Measurements from ENCODE around the gene TIMM17B.
A peak's percentile ranks its signal among the peaks of the same experiment; 100 is the strongest.

TIMM17B gene

DNA sequence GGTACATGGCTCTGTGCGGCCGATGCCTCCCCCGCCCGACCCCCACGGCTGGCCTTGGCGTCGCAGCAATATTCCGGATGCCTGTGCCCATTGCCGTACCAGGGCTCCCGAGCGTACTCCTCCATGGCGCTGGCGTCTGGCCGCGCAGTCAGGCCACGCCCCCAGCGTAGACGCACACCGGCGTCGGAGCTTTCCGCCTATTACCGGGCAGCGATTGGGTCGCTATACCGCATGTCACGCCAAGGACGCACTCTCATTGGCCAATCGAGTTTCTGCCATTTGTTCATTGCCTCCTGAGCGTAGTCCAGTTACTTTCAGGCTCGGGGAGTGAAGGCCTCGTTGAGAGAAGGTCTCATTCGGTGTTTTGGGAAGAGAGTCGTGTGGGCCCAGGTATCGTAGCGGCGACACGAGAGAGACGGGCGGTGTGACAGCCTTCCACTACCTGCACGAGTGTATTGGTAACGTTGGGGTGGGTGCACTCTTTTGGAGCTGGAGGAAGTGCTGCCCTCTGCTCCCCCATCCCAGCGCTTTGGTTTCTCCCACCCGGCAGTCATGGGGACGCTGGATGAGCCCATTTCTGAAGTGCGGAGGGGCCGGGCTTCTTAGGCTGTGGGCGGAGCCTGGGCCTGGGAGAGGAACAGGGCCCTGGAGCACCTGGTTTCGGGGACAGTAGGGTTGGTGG, at the start of gene TIMM17B, which contains the start of gene PQBP1:
Gene TIMM17B (minus strand): TSS at position 144 of the 682 bp plus-strand sequence. CDS start 19 bp downstream, at position 125.
Gene PQBP1 (plus strand): TSS at position 306 of the 682 bp plus-strand sequence. CDS start 580 bp downstream, outside the sequence.
- peak; percentile 71 to 79 for DNase-seq (ENCODE audit: low read depth in 2 of 2)

DNA sequence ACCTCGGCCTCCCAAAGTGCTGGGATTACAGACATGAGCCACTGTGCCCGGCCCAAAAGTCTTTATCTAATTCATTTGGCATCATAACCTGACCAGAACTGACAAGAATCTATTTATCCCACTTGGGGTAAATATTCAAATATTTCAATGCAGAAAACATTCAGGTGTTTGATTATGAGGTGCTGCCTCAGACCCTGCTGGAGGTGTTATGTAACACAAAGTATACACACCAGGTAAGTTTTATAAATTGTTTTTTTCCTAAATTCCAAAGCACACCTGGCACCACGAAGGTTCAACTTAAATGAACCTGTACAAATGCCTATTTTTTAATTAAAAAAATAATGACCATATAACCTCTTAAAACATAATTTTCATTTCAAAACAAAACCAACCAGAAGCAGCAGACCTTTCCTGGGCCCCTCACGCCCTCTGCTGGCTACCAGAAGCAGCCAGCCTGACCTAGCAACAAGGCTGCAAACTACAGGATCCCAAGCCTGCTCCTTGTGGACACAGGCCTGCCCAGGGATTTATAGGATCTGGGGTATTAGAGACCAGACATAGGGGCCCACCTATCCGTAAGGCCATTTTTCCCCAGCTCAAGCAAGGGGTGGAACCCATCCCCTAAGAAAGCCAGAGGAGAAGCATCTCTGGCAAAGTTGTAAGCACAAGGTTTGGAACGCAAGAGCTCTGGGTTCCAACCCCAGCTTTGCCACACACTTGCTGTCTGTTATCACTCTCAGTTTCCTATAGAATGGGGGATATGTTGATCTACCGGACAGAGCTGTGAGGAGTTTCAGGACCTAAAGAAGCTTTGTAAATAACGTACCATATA, 48.2 kb upstream of the TIMM17B start:
- no peak for DNase-seq (ENCODE audit: low read depth in 2 of 2)

DNA sequence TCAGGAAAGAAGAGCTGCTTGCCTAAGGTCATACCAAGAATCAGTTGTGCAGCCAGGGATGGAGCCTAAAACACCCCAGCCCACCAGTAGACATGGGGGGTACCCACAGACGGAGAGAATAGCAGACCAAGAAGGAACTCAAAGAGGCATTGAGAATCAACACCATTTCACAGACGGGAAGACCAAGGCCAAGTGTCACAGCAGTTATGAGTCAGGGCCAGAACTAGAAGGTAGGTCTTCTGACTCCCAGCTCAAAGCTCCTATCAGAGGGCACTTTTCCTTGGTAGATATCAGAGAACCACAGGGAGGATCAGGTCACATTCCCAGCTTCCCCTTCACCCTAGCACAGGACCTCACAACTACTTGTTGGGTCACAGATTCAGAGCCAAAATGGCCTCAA, 45.3 kb upstream of the TIMM17B start:
- no peak for DNase-seq (ENCODE audit: low read depth in 2 of 2)

DNA sequence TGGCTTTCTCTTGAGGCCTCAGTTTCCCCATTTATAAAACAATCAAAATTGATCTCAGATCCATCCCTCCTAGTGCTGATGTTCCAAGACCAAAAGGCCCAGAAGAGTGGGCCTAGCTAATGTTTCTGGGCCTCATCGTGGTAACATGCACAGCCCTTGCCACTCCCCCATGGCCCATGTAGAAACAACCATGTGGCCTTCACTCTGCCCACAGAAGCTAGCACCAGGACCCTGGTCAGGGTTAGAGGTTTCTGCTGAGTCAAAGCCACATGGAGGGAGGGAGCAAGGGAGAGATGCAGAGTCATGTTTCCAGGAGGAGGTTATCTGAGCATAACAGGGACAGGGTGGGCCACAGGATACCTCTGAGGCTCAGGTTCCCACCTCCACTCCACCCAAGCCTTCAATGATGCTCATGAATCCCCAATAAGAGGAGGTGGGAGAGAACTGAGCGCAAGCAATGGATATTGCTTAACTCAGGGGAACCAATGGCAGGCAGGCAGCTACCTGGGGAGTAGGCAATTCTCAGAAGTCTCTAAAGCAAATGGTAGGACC, 42.9 kb upstream of the TIMM17B start:
- no peak for DNase-seq (ENCODE audit: low read depth in 2 of 2)

DNA sequence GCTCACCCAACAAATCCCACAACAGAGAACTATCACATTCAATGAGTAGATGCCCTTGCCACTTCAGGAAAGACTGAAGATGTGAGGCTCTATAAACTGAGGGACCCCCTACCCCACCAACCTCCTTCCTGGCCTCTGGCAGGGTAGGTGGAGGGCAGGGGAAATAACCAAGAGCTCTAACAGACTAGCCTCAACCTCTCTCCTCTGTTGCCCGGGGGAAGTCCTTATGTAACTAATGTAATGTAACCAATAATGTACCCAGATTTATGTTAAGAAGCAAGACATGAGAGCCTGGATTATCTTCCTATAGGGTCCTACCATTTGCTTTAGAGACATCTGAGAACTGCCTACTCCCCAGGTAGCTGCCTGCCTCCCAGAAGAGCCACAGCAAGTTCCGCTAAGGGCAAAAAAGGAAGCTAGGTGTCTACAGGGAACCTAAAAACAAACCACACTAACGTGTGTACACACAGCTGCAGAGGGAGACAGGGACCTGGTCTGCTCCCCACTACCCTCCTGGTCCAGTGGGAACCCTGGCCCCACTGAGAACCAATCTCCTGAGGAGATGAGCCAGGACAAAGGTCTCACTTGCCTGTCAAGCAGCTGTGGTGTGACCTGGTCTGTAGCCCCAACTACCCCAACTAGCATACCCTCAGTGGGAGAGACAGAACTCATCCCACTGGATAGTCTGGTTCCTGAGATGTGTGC, 42.1 kb upstream of the TIMM17B start:
- no peak for DNase-seq (ENCODE audit: low read depth in 2 of 2)

DNA sequence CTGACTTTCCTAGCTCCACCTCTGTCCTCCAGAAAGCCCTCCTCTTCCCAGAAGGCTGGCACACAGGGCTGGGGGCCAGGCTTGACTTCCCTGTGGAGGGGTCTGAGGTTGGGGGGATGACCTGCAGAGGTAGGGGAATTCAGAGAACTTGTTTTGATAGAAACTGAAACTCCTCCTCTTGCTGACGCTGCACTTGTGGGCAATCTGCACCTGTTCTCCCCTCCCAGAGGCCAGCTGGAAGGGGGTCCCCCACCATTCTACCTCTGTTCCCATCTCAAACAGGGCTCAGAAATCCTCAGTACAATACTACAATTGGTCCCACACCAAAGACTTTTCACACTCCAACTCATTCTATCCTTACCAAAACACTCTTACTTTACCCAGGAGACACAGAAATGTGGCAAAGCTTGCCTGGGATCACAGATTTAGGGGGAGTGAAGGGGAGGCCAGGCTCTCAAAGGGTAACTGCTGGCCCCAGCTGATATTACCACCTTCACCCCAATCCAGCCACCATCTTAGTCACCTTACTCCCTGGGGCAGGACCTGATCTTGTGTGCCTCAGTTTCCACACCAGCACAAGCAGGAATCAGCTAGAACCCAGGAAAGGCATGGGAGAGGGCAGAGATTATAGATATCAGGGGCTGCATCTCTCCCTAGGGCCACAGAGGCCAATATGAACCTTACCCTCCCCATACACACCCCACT, 41.3 kb upstream of the TIMM17B start:
- peak; percentile 49 to 75 for DNase-seq (ENCODE audit: low read depth in 2 of 2)

DNA sequence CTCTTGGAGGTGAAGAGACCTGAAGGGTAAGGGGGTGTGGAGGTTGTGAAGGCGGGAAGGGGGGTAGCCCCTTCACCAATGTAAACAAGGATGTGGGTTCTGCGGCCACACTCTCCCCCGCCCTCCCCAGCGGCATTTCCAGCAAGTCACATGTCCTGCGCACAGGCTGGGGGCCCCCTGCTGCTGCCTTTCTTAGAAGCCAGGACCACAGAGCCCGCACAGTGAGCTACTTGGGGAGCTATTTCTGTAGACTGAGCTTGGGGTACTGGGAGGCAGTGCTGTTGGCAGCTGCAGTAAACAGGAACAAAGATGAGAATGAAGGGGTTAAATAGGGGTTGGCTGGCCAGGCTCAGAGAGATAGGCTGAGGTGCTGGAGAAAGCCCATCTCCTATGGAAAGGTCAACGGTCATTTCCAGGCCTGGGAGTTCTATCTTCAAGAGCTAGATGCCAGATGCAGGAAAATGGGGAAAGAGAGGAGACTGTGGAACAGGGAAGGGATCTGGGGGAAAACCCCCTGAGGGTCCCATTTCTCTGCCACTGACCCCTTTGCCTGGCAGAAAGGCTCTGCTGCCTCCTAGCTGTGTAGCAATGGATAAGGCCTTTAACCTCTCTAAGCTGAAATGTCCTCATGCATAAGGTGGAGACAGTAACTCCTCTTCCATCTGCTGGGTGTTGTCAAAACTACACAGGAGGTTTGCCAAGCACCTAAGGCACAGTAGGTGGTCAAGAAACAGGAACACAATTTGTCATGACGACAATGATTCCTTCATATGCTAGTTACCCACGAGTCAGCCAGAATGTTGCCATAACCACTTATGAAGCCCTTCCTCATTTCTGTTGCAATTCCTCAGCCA, 39.7 kb upstream of the TIMM17B start:
- DNase-seq (ENCODE audit: low read depth in 2 of 2), result peak; percentile 81 to 82

DNA sequence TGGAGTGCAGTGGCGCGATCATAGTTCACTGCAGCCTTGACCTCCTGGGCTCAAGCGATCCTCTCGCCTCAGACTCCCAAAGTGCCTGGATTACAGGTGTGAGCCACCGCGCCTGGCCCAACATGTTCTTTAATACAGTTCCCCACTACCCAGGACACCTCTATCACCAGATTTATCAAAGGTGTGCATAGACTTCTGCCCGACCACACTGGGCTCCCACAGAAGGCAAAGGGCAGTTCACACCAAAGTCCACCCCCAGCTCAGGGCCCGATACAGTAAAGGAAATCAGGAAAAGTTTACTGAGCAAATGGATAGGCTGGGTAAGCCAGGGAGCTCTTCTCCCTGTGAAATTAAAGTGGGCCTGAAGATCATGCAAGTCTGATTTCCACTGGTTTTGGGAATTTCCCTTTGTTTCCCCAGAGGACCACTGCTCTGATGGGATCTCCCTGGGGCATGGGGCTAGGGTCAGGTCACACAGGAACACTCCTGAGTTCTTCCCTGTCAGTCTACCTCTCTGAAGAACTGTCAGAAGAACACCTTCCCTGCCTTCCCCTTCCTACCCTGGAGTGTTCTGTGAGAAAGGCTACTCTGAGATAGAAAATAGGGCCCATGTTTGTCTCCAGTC, 39.0 kb upstream of the TIMM17B start:
- no peak for DNase-seq (ENCODE audit: low read depth in 2 of 2)

DNA sequence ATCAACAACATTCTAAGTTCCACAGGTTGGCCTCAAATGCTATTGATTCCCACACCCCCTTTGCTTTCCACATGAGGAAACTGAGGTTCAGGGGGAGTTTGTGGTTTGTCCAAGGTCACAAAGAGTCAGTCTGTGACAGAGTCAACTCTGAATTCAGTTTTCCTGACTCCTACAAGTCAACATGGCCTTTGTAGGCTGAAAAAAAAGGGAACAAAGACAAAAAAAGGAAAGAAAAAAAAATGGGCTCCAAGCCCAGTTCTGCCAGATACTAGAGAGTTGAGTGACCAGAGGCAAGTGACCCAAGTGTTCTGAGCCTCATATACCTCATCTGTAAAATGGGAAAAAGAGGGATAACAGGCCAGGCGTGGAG, 37.7 kb upstream of the TIMM17B start:
- no peak for DNase-seq (ENCODE audit: low read depth in 2 of 2)

DNA sequence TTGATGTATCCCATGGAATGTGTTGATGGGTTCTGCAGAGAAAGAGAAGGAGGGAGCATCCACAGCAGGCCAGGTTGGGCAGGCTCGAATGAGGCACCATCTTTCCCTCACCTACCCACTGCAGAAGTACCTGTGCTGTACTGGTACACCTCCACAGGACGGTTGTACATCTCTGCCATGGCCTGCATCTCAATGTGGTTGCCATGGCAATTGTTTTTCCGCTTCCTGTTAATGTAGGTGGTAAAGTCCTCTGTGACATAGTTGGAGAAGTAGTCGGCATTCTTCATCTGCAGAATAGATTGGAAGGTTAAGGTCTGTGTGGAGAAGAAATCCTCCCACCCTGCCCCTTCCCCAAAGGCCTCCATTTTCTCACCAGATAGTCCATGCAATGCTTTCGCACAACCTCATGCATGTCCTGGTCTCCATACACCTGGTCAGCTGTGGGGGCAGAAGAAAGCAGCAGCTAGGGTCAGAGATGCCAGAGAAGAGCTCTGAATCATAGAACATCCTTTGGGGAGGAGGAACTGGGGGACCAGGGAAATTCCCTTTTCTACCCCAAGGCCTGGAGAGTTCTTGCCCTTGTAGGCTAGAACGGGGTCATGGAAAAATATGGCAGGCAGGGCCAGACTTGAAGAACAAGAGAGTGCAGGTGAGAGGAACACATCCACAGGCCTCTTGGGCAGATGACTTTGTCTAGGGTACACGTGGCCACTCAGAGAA, 37.2 kb upstream of the TIMM17B start:
- DNase-seq (ENCODE audit: low read depth in 2 of 2), result no peak

DNA sequence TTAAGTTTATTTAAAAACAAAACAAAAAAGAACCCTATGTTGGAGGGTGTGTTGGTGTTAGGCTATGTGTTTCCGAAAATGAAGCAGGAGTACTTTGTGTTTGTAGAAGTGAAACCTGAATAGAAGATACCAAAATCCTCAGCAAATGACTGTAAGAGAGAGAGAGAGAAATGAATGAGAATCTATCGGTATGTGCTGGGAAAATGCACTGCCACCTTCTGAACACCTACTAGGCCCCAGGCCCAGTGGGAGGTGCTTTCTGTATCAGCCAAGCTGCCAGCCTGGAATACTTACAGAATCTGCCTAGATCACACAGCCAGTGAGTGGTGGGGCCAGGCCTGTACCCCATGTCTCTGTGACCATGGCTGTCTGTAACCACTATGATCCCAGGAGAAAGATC, 36.2 kb upstream of the TIMM17B start:
- DNase-seq (ENCODE audit: low read depth in 2 of 2), result no peak

DNA sequence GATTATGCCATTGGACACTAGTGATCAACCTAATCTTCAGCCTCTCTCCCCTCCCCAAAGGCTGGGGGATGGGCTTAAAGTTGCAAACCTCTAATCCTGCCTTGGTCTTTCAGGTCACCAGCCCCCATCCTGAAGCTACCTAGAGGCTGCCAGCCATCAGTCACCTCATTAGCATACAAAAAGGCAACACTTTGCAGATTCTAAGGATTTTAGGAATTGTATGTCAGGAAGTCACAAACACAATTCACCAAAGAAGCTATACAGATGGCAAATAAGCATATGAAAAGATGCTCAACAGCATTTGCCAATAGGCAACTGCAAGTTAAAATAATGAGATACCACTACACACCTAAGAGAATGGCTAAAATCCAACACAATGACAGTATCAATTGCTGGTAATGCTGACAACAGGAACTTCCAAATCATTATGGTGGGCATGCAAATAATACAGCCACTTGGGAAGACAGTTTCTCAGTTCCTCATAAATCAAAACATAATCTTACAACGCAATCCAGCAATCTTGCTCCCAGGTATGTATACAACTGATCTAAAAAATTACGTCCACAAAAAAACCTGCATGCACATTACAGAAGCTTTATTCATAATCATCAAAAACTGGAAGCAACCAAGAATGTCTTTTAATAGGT, 30.3 kb upstream of the TIMM17B start:
- no peak for DNase-seq (ENCODE audit: low read depth in 2 of 2)

DNA sequence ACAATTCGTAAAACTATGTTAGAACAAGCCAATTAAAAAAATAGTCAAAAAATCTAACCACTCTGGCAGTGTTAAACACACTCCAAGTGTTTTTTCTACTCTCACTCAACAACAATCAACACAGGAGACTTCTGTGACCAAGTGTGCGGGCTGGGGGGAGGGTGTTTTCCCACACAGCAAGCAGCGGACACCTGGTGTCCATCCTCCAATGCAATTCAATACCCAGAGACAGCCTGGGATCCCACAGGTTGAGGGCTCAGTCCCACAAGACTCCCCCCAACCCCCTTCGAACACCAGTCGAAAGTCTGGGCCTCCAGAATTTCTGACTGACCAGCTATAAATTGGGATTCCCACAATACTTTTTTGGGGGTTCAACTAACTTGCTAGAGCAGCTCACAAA, 29.6 kb upstream of the TIMM17B start:
- DNase-seq (ENCODE audit: low read depth in 2 of 2), result no peak

DNA sequence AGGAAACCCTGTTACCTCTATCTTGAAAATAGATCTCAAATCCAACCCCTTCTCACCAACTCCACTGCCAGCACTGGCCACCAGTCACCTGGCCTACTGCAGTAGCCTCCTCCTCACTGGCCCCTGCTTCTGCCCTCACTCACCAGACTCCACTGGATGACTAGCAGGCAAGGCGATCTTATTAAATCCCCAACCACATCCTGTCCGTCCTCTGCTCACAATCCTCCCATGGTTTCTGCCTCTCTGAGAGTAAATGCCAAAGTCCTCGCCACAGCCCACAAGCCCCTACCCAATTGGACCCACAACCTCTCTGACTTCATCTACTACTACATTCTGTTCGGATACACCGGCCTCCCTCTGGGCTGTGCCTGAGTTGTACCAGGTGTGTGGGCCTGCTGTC, 26.7 kb upstream of the TIMM17B start:
- no peak for DNase-seq (ENCODE audit: low read depth in 2 of 2)

DNA sequence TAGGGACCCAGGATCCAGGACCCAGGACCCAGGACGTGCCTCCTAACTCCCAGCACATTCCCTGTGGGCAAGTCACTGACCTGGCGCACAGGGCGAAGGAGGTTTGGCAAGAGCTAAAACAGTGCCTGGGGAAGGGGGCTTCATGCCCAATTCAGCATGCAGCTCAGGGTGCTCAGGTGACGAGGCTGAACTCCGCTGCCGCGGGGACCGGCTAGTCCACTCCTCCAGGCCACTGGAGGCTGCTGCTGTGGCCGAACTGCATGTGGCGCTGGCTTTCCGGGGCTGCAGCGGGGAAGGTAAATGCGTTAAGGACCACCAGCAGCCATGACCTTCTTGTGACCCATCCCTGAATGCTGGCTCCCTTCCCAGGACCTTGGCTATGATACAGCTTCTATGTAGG, 26.2 kb upstream of the TIMM17B start:
- DNase-seq (ENCODE audit: low read depth in 2 of 2), result no peak

DNA sequence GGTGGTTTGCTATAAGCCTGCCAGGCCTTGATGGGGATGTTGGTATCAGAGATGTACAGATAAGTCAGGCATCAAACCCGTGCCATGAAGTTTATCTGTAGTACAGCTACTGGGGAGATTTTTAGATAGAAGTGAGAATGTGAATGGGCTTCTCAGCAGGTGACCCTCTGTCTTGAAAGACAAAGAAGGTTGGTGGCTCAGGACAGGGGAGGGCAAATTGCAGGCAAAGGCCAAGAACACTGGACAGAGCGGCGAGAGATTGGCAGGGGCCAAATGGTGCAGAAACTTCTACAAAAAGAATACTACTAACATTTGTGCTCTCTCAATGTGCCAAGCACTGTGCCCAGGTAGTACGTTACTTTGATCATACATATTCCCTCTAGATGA, 23.1 kb upstream of the TIMM17B start:
- no peak for DNase-seq (ENCODE audit: low read depth in 2 of 2)

DNA sequence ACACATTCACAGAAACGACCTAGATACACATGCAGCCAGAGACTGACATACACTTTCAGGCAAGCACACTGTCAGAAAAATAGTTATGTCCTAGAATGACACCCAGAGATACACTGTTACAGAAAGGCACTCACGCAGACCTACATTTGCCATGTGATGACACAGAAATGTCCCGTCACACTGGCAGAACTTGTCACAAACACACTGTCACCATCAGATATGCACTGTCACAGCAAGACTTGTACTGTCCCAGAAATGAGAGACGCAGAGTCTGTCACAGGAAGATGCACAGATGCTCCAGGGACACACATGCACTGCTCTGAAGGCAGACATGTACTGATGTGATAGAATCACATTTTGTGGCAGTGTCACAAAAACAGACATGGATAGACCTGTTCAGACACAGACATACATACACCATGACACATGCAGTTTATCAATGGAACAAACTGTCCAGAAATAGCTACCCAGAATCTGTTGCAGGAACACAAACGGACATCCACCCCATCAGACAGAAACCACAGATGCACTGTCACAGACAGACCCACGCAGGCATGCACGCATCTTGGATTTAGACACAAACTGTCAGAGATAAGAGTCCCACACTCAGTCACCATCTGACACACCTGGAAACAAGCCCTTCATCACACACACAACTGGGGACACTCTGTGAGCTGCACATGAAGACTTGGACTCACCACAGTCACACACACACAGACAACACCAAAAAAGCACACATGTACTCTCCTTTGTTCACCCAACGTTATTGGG, 22.6 kb upstream of the TIMM17B start:
- DNase-seq (ENCODE audit: low read depth in 2 of 2), result no peak

DNA sequence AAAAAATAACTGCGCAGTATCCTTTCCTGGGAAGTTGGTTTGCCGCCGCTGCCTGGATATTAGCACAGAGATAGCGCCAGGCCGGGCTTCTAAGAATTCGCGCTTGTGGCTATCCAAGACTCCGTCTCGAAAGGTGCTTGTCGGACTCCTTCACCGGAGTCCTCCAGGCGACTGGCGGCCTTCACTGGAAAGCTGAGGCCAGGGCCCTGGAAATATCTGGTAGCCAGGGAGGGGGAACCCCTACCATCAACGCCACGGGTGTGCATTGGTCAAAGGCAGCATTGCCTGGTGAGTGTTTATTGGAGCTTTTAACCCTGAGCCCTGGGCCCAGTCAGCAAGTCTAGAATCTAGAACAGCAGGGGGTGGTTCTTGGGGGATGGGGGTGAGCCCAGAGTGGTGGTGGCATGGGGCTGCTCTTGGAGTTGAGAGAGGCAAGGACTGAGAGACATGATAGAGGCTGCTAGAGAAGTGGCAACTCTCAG, 21.8 kb upstream of the TIMM17B start:
- DNase-seq (ENCODE audit: low read depth in 2 of 2), result no peak
